Erythroblast (primary cell): ENCODE data around the gene RPL7A.

ENCODE experiments used
- GATA1 ChIP-seq: IDR thresholded peaks from 2 replicates; pipeline ENCODE4 v1.6.1; 2011; ENCODE audit warnings: low read depth, mild to moderate bottlenecking, control low read depth, low read length, moderate library complexity
- POLR2A ChIP-seq: IDR thresholded peaks from 2 replicates; pipeline ENCODE4 v1.6.1; 2011; ENCODE audit warnings: mild to moderate bottlenecking, low read length

DNA sequence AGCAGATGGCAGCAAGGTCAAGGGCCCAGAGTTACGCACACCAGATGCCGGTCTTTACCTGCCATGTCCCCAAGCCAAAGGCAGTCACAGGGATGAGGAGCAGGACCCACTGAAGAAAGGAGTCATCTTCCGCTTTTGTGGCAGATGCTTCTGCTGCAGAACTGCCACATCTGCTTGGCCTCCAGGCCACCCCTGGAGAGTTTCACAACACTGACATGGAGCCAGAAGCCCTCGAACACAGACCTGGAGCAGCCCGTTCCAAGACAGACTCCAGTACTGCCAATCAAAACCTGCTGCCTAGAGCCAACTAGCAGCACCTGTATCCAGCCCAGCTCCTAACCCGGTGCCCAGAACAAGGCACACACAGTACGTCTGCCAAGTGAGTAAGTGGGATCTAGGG is 6.7 kb downstream of the RPL7A start:
- no peak for TF ChIP-seq POLR2A
- TF ChIP-seq GATA1: no peak
